TTC549 (cell line): ENCODE measurements around the gene ESRRB.

Experiments used
- FAIRE-seq: peaks from 2 replicates; lab custom pipeline; 2012; peaks lifted over from hg19 to GRCh38; lab: Jason Lieb, UNC

The ESRRB gene

GRCh38 chr14:76407449-76408150, 31.7 kb downstream of the ESRRB start:
- FAIRE-seq: no peak

GRCh38 chr14:76408877-76409276, 32.9 kb downstream of the ESRRB start:
- FAIRE-seq: no peak

GRCh38 chr14:76412501-76412900, 36.6 kb downstream of the ESRRB start:
- no peak for FAIRE-seq

GRCh38 chr14:76413106-76413961, 37.4 kb downstream of the ESRRB start:
- no peak for FAIRE-seq

GRCh38 chr14:76413962-76414600, 38.1 kb downstream of the ESRRB start:
- no peak for FAIRE-seq

- no peak for FAIRE-seq
These were observed 43.5 kb downstream of the ESRRB start for GRCh38 chr14:76419399-76419798.

- no peak for FAIRE-seq
These were observed 44.9 kb downstream of the ESRRB start for GRCh38 chr14:76420827-76421226.

- FAIRE-seq: no peak
These were observed 45.7 kb downstream of the ESRRB start for GRCh38 chr14:76421662-76422061.

GRCh38 chr14:76422662-76423061, 46.7 kb downstream of the ESRRB start:
- no peak for FAIRE-seq

- FAIRE-seq: no peak
These were observed 47.6 kb downstream of the ESRRB start for GRCh38 chr14:76423534-76423933.

- no peak for FAIRE-seq
These were observed 48.4 kb downstream of the ESRRB start for GRCh38 chr14:76424359-76424758.

- no peak for FAIRE-seq
These were observed 50.3 kb downstream of the ESRRB start for GRCh38 chr14:76426161-76426696.

GRCh38 chr14:76428611-76429010, 52.7 kb downstream of the ESRRB start:
- no peak for FAIRE-seq

- no peak for FAIRE-seq
These were observed 54.1 kb downstream of the ESRRB start for GRCh38 chr14:76430017-76430416.

GRCh38 chr14:76430475-76430980, 54.6 kb downstream of the ESRRB start:
- FAIRE-seq: no peak

- no peak for FAIRE-seq
These were observed 55.6 kb downstream of the ESRRB start for GRCh38 chr14:76431538-76431937.

GRCh38 chr14:76432827-76433752, 57.2 kb downstream of the ESRRB start:
- no peak for FAIRE-seq

- no peak for FAIRE-seq
These were observed 58.3 kb downstream of the ESRRB start for GRCh38 chr14:76434220-76434619.

- no peak for FAIRE-seq
These were observed 63.4 kb downstream of the ESRRB start for GRCh38 chr14:76439237-76439775.

GRCh38 chr14:76446486-76446885, 70.5 kb downstream of the ESRRB start:
- no peak for FAIRE-seq

- no peak for FAIRE-seq
These were observed 71.0 kb downstream of the ESRRB start for GRCh38 chr14:76446921-76447320.
